Activated CD8-positive, alpha-beta memory T cell treated with anti-CD3 and anti-CD28 coated beads for 48 hours (primary cell): ENCODE measurements around the gene JAKMIP1.

Experiments
- DNase-seq, 3 experiments: peaks; one replicate each; pipeline ENCODE4 v3.0.0-alpha.2; 2020; ENCODE audit warnings: low read depth in 2 of 3, low spot score in 2 of 3

JAKMIP1 gene

DNA sequence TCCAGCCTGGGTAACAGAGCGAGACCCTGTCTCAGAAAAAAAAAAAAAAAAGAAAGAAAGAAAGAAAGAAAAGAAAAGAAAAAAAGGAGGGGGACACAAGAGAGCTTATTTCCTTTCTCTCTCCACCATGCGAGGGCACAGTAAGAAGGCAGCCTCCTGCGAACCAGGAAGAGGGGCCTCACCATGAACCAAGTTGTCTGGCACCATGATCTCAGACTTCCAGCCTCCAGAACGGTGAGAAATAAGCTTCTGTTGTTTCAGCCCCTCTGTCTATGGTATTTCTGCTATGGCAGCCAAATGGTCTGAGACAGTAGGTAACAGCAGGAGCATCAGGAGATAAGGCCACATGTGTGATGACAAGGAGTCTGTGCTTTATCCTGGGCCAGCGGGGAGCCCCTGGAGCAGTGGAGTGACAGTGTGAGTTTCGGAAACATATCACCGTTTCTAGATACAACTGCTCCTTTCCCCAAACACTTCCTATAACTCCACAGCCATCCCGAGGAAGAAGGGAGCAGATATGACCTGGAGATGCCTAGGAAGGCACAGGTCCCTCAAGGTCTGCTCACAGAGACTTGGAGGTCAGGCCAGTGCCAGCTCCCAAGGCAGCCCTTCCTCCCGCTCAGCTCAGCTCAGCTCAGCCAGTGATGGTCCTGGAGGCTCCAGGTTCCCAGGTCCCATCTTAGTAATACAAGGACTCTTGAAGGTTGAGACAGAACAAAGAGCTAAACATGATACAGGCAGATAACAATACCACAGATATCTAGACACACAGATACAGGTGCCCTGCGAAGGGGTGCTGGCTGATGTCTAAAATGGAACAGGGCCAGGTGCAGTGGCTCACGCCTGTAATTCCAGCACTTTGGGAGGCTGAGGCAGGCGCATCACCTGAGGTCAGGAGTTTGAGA, 17.7 kb downstream of the JAKMIP1 start:
- DNase-seq = no peak

DNA sequence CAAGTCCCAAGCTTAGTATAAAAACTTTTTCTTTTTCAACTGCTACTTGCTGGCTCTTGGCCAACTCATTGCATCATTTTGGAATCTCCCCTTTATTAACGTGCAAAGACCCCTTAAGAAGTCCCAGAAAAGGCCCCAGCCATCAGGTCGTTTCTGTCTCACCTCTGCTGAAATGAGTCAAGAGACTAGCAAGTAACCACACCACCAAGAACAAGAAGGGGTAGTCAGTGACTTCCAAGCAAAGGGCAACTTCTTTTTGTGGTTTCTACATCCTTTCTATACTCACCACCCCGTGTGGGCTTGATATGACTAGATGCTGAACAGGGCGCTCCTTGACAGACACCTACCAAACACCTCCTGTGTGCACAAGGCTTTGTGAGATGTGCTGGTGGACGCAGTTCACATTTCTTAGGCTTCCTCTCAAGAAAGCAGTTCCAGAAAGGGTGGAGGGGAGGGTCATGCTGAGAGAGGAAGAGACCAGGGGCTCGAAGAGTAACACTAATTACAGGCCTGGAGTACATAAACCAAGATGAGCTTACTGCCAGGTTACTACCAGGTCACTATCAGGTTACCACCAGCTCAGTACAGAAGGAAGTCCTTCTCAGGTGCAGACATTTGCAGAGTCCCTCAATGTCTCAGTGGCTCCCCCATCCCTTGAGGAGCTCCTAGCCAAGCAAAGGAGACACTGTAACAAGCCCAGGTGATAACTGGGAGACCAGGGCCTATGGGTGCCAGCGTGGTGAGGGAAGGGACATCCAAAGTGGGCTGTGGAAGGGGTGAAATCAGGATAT, 19.3 kb downstream of the JAKMIP1 start:
- DNase-seq = peak in 2 of 3 experiments; percentile 32 to 50

- DNase-seq = no peak
Observed at GRCh38 chr4:6179362-6179761, 21.0 kb downstream of the JAKMIP1 start.

- no peak for DNase-seq
Observed at GRCh38 chr4:6178757-6179156, 21.6 kb downstream of the JAKMIP1 start.

DNA sequence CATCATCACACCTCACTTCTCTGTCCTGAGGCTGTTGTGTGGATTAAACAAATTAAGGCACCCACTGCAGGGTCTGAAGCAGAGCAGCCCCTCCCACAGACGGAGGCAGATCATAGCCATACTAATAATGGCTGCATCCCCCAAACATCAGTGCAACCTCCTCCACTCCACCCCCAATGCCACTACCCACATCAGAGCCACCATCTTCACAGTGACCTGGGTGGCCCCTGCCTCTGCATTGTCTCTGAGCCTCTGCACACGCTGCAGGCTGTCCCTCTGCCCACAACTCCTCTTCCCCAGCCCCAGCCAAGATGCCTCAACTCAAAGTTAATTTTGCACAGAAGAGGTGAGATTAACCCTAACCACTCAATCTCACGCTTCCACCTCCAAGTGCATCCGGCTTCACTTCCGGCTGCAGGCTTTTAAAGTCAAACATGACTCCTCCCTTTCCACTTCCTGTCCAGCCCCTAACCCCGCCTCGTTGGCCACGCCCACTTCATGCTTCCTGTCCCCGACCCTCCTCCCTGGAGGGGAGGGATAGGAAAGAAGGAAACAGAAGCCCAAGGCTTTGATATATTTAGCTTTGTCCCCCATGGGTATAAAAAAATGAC, 22.7 kb downstream of the JAKMIP1 start:
- DNase-seq = no peak

- DNase-seq = no peak
Observed at GRCh38 chr4:6175426-6175825, 24.9 kb downstream of the JAKMIP1 start.

DNA sequence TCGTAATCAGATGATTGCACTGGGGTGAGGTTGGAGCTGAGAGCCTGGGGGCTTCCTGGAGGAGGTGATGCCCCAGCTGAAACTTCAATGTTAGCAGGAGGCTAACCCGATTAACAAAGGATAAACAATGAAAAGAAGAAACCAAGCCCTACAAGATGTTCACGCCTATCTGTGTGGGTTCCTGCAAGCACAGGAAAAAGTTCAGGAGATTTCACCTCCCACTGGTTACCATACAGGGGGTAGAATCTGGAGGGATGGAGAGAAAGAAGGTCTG, 27.5 kb downstream of the JAKMIP1 start:
- DNase-seq = no peak

DNA sequence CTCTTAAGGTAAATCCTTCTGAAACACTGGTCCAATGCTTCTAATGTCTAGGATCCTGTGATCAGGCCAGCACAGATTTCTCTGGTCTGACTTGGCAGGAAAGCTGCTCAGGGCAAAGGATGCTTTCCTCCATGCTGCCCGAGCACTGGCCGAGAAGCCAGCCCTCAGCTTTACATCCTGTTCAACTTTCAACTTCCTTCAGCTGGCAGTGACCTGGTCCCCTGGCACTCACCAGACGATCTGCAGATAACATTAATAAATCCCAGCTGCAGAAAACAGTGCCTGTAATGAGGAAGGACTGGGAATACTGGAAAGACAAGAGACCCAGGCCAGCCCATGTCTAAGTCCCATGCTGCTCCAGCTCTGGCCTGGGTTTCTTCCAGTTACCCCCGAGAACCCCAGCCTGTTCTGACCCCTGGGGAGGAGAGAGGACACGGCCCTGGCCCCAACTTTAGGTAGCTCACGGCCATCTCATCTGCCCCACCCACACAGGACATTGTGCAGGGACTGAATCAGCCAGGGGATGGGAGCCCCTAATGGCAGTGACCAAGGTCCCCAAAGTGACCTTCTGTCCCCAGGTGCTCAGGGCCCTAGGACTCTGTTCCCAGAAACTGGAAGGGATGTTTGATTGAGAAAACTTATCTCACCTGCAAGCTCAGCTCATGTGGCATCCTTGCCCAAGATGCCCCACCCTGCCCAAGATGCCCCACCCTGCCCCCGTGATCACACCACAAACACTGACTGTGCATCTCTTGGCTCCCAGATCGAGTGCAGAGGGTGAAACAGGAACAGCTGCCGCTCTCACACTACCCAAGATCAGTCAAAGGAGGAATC, 28.0 kb downstream of the JAKMIP1 start:
- no peak for DNase-seq

GRCh38 chr4:6169239-6169638, 31.1 kb downstream of the JAKMIP1 start:
- no peak for DNase-seq

- DNase-seq = no peak
Observed at GRCh38 chr4:6165766-6166165, 34.6 kb downstream of the JAKMIP1 start.

GRCh38 chr4:6162885-6163284, 37.5 kb downstream of the JAKMIP1 start:
- DNase-seq = no peak

DNA sequence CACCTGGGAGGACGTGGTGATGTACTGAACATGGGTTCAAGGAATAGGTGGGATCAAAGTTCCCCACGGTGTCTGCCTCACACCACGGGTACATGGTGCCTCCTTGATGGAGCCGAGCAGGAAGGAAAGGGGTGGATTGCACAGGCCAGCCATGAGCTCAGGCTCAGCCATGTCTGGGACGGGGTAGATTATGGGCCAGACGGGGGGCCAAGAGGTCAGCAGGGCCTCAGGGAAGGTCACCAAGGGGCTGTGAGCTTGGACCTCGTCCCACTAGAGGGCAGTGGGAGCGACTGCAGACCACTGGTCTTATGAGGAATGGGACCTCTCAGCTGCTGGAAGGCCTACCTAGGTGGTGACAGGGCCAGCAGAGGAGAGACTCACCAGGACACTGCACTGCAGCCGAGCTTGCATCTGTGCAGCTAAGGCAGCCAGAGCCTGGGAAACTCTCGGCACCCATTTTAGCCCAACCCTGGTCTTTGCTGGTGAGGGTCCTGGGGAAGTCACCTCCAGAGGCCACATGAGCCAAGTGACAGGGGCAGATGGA, 38.4 kb downstream of the JAKMIP1 start:
- DNase-seq = no peak

- no peak for DNase-seq
Observed at GRCh38 chr4:6160536-6160935, 39.8 kb downstream of the JAKMIP1 start.

DNA sequence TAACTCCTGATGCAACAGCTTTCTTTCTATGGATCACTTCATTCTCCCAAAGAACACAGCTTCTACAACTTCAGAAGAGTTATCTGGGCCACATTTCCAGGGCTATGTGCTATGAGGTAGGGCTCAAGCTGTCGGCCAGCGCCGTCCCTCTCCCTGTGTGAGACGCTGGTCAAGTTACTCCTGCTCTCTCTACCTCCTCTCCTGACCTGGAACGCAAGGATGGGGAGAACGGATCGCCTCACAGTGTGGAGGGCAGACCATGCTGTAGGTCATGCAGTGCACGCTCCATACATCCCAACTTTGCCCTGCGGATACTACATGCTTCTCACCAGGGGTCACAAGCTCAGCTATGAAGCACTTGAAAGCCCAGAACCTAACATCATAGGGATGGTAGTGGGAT, 42.4 kb downstream of the JAKMIP1 start:
- no peak for DNase-seq

DNA sequence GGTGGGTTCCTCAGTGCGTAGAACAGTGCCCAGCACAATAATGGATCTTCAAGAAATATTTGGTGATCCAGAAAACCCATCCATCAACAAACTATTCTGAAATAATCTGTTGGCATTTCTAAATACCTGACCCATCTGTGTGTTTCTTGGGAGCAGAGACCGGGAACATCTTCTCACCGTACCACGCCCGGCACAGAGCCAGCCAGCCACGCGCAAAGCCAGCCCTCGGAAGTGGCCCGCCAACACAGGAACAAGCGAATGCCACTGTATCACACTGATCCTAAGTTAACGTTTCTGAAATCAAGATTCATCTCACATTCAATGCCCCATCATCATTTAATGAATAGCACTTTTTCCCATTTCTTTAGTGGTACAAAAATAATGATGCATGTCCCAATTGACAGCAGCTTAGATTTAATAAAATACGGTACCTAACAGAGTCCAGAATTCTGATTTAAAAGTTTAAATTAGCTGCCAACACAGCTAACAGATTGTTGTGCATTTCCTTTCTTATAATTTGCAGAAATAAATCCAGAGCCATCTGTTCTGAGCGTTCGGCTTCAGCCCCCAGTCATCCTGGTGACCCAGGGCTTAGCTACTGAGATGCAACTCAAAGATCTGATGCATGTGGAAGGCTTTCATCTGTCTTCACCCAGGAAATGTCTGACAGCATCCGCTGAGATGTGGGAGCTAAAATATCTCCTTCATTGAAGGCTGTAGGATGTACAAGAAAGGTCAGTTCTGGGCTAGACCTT, 44.2 kb downstream of the JAKMIP1 start:
- DNase-seq = no peak

- DNase-seq = no peak
Observed at GRCh38 chr4:6154875-6155274, 45.5 kb downstream of the JAKMIP1 start.

- DNase-seq = no peak
Observed at GRCh38 chr4:6153874-6154273, 46.5 kb downstream of the JAKMIP1 start.

DNA sequence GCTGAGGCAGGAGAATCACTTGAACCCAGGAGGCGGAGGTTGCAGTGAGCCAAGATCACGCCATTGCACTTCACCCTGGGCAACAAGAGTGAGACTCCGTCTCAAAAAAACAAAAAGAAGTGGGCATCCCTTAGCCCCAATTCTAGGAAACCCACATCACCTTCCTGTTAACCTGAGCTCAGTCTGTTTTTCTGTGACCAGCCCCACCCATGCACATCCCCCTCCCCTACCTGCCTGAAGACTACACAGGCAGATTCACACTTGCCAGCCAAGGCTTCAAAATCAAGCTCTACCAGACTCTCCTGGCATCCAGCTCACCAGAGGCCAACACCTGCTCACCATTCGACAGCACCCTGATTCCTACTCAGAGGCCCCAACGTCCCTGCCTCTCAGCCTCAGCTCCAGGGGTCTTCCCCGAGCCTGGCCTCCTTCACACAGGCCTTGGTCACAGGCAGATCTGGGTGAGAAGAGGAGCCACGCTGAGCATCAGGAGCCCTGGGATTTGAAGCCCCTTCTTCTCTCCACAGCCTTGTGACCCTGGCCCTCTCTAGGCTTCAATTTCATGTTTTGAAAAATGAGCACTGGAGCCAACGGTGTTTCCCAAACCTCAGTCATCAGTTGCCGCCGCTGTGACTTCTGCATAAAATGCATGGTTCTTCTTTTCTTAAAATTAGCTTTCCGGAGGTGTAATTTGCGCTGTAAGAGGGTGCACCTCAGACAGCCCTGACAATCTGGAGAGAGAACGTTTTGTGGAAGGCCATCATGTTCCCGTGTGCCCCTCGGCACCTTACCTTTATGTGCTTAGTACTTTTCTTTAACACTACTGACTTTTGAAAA, 47.3 kb downstream of the JAKMIP1 start:
- DNase-seq = no peak

- no peak for DNase-seq
Observed at GRCh38 chr4:6150046-6150735, 50.2 kb downstream of the JAKMIP1 start.
